ENCODE data around the gene CHST8.
"Not testable (repeated sequence)": the region's sequence is repeated elsewhere in the genome, so short reads cannot be mapped to it uniquely, and the experiment has no call there.

The CHST8 gene

GRCh38 chr19:33693678-33694077, 71.9 kb downstream of the CHST8 start:
- DNase-seq = no peak

- DNase-seq = not testable (repeated sequence)
Observed at GRCh38 chr19:33695547-33695946, 73.8 kb downstream of the CHST8 start.

- no peak for DNase-seq
Observed at GRCh38 chr19:33697766-33698165, 76.0 kb downstream of the CHST8 start.

GRCh38 chr19:33698576-33699435, 77.1 kb downstream of the CHST8 start:
- DNase-seq = no peak

GRCh38 chr19:33699754-33700407, 78.1 kb downstream of the CHST8 start:
- DNase-seq = no peak

GRCh38 chr19:33700408-33701013, 78.8 kb downstream of the CHST8 start:
- no peak for DNase-seq

- DNase-seq = no peak
Observed at GRCh38 chr19:33701565-33701964, 79.8 kb downstream of the CHST8 start.

- DNase-seq = no peak
Observed at GRCh38 chr19:33702606-33703437, 81.1 kb downstream of the CHST8 start.

- DNase-seq = no peak
Observed at GRCh38 chr19:33703438-33703750, 81.6 kb downstream of the CHST8 start.

GRCh38 chr19:33703821-33704220, 82.1 kb downstream of the CHST8 start:
- DNase-seq = no peak

- no peak for DNase-seq
Observed at GRCh38 chr19:33704271-33704670, 82.5 kb downstream of the CHST8 start.

- DNase-seq = no peak
Observed at GRCh38 chr19:33705090-33705847, 83.5 kb downstream of the CHST8 start.

- DNase-seq = no peak
Observed at GRCh38 chr19:33705860-33706259, 84.1 kb downstream of the CHST8 start.

GRCh38 chr19:33706631-33707030, 84.9 kb downstream of the CHST8 start:
- no peak for DNase-seq

GRCh38 chr19:33712268-33712667, 90.5 kb downstream of the CHST8 start:
- DNase-seq = no peak

- no peak for DNase-seq
Observed at GRCh38 chr19:33713194-33713593, 91.4 kb downstream of the CHST8 start.

GRCh38 chr19:33714149-33714548, 92.4 kb downstream of the CHST8 start:
- DNase-seq = no peak

GRCh38 chr19:33715462-33715861, 93.7 kb downstream of the CHST8 start:
- DNase-seq = no peak

- no peak for DNase-seq
Observed at GRCh38 chr19:33717878-33718277, 96.1 kb downstream of the CHST8 start.

GRCh38 chr19:33718651-33719254, 97.0 kb downstream of the CHST8 start:
- DNase-seq = no peak

GRCh38 chr19:33719366-33720154, 97.8 kb downstream of the CHST8 start:
- DNase-seq = no peak

All from CD4-positive, alpha-beta T cell treated with Interleukin-12 subunit alpha and Interleukin-12 subunit beta, for 1 hour (primary cell).